K562 (cell line): ENCODE results near the gene BRME1. TPM values are rescaled to one million over a fixed set of nuclear protein-coding genes. Genes with fewer than 3 reads are reported as not detected.
A peak's percentile ranks its signal among the peaks of the same experiment; 100 is the strongest.

ENCODE experiments used
- ATAC-seq: fragments of 200-7000 bp; cut with Tn5 transposase; 3 replicates; pipeline ENCODE4 v1.9.1; 2020; ENCODE audit warnings: moderate library complexity
- BruUV-seq: library from RNA; stranded (reverse); fragments of 400-500 nt; replicated peaks from 2 replicates; lab custom pipeline; 2021; lab: Mats Ljungman, UMichigan
- CTCF ChIA-PET: fragments of 300-600 bp; formaldehyde crosslinking; extraction: SDS; loops from one replicate; lab custom pipeline; 2021; ENCODE audit warnings: low intra/inter-chr PET ratio; lab: Yijun Ruan, JAX
- POLR2A ChIA-PET: fragments of 300-600, 350-650 bp; sonication (Branson Sonifier 250); formaldehyde crosslinking; extraction: SDS; loops from one replicate; lab custom pipeline; 2021; ENCODE audit warnings: antibody characterized with exemption, inconsistent platforms; lab: Yijun Ruan, JAX
- DNase-seq, 4 experiments: peaks; one replicate each; pipeline versions ENCODE4 v3.0.0 to v3.0.0-alpha.2; 2011 to 2018; ENCODE audit warnings: low spot score in 3 of 4, mixed read lengths in 3 of 4; ENCODE audit errors: extremely low read depth in 1 of 4
- FAIRE-seq: peaks from 2 replicates; lab custom pipeline; 2011; peaks lifted over from hg19 to GRCh38; lab: Jason Lieb, UNC
- H2AFZ ChIP-seq: 2 replicates; pipeline ENCODE4 v1.6.0; 2011; ENCODE audit warnings: low read depth, low read length, control low read depth, inconsistent platforms
- H3K27ac ChIP-seq: fragments of 200-600 bp; 3 replicates; pipeline ENCODE4 v1.8.0; 2011; ENCODE audit warnings: low read depth, mild to moderate bottlenecking, control low read depth, inconsistent platforms, low read length, moderate library complexity, mixed read lengths; ENCODE audit errors: extremely low read depth
- H3K27me3 ChIP-seq, 2 experiments: fragments of 300-600 bp in 1 of 2; 2 replicates in 1 of 2; 3 replicates in 1 of 2; pipeline versions ENCODE4 v1.6.0 to v1.8.0; 2011; ENCODE audit warnings: inconsistent platforms in 2 of 2, low read length in 2 of 2, mild to moderate bottlenecking in 1 of 2, mixed read lengths in 1 of 2, moderate library complexity in 1 of 2; ENCODE audit not compliant: control insufficient read depth in 2 of 2, insufficient read depth in 2 of 2
- H3K36me3 ChIP-seq: fragments of 300-600 bp; 3 replicates; pipeline ENCODE4 v1.8.0; 2011; ENCODE audit warnings: mild to moderate bottlenecking, low read length, inconsistent platforms; ENCODE audit not compliant: control insufficient read depth, insufficient read depth
- H3K4me1 ChIP-seq, 2 experiments: fragments of 200-600 bp in 1 of 2; replicated peaks in 1 of 2; 2 replicates in 1 of 2; 3 replicates in 1 of 2; pipeline versions ENCODE4 v1.5.1 to v1.8.0; 2011; ENCODE audit warnings: inconsistent platforms in 2 of 2, low read length in 2 of 2, mild to moderate bottlenecking in 1 of 2, mixed read lengths in 1 of 2, moderate library complexity in 1 of 2; ENCODE audit not compliant: control insufficient read depth in 2 of 2, insufficient read depth in 2 of 2
- H3K4me2 ChIP-seq: 2 replicates; pipeline ENCODE4 v1.6.1; 2011; ENCODE audit warnings: low read length, control low read depth, inconsistent platforms, mixed read lengths; ENCODE audit not compliant: insufficient read depth
- H3K4me3 ChIP-seq: fragments of 200-600 bp; sonication (generic), shearing (Covaris generic); 2 replicates; pipeline ENCODE4 v1.5.1; 2016; ENCODE audit warnings: control low read depth, inconsistent platforms
- H3K79me2 ChIP-seq: fragments of 200-600 bp; 3 replicates; pipeline ENCODE4 v1.8.0; 2011; ENCODE audit warnings: low read length, inconsistent platforms; ENCODE audit not compliant: control insufficient read depth, insufficient read depth
- H3K9ac ChIP-seq, 2 experiments: 2 replicates each; pipeline versions ENCODE4 v1.6.0 to v1.6.1; 2011; ENCODE audit warnings: low read depth in 2 of 2, low read length in 2 of 2, control low read depth in 1 of 2, inconsistent platforms in 1 of 2, mild to moderate bottlenecking in 1 of 2, mixed read lengths in 1 of 2; ENCODE audit not compliant: insufficient read depth in 1 of 2
- H3K9me1 ChIP-seq: one replicate; pipeline ENCODE4 v1.6.0; 2011; ENCODE audit warnings: inconsistent platforms, mild to moderate bottlenecking, low read length, moderate library complexity; ENCODE audit not compliant: control insufficient read depth, insufficient read depth
- H3K9me3 ChIP-seq: replicated peaks from 2 replicates; pipeline ENCODE4 v1.5.1; 2011; ENCODE audit warnings: low read depth, low read length, inconsistent platforms; ENCODE audit not compliant: control insufficient read depth, insufficient read depth
- H4K20me1 ChIP-seq: replicated peaks from 2 replicates; pipeline ENCODE4 v1.6.1; 2011; ENCODE audit warnings: low read length, inconsistent platforms, mixed read lengths; ENCODE audit not compliant: control insufficient read depth, insufficient read depth
- CBX3 ChIP-seq, 2 experiments: IDR thresholded peaks; 1 replicate in 1 of 2; 2 replicates in 1 of 2; pipeline ENCODE4 v1.6.1; 2012; ENCODE audit warnings: inconsistent platforms in 2 of 2, low read length in 2 of 2, borderline replicate concordance in 1 of 2, control low read depth in 1 of 2
- FOS ChIP-seq: IDR thresholded peaks from 3 replicates; pipeline ENCODE4 v1.6.1; 2011; ENCODE audit not compliant: insufficient read length; ENCODE audit errors: extremely low read depth
- NFYB ChIP-seq: IDR thresholded peaks from 2 replicates; pipeline ENCODE4 v1.6.1; 2011; ENCODE audit warnings: mild to moderate bottlenecking, moderate library complexity; ENCODE audit not compliant: insufficient read length; ENCODE audit errors: extremely low read depth
- ZNF316 ChIP-seq: fragments of 450-650 bp; IDR thresholded peaks from 2 replicates; pipeline ENCODE4 v1.6.1; 2016
- WGBS: fragments of 100-300 bp; shearing (Covaris generic); methylation state at CpG from one replicate; pipeline ENCODE4 v1.1.6; 2016; ENCODE audit warnings: low coverage, mixed read lengths; ENCODE audit not compliant: insufficient coverage; ENCODE audit errors: missing lambda C conversion rate; 5-methylcytosine and 5-hydroxymethylcytosine counted together
- in situ Hi-C: fragments of 300-500 bp; cut with MboI; formaldehyde crosslinking; loops from 4 replicates; pipeline ENCODE4 v1.15.0; 2018; ENCODE audit warnings: inconsistent platforms, mixed read lengths
- intact Hi-C: fragments of 100-400 bp; cut with micrococcal nuclease; formaldehyde crosslinking; loops from 2 replicates; pipeline ENCODE4 v1.14.2; 2022
- polyA plus RNA-seq, 8 experiments: library from polyadenylated mRNA; depleted of rRNA in 4 of 8; stranded (reverse) in 5 of 8; unstranded in 3 of 8; fragments of >200 nt; fragmentation: Nextera tagmentation in 2 of 8; fragmentation: Illumina TruSeq in 1 of 8; extraction: Ambion mirVana in 2 of 8; extraction: Trizol in 1 of 8; gene quantifications; 2 replicates each; pipeline versions ENCODE4 v1.2.1 to v1.2.3, GENCODE V29; 2011 to 2014; ENCODE audit warnings: inconsistent platforms in 1 of 8, missing spikeins in 1 of 8
- total RNA-seq, 7 experiments: library from RNA; depleted of rRNA in 6 of 7; stranded (reverse); fragments of >200 nt in 6 of 7; fragmentation: Illumina TruSeq in 2 of 7; extraction: Trizol in 2 of 7; gene quantifications; 2 replicates each; pipeline versions ENCODE4 v1.2.1 to v1.2.3, GENCODE V29; 2011 to 2021; ENCODE audit warnings: low replicate concordance in 1 of 7
- TF ChIP-seq, protein P1 (sequence below): sonication (generic); formaldehyde crosslinking; IDR thresholded peaks from 2 replicates; pipeline ENCODE4 v1.5.0; 2020; ENCODE audit warnings: missing genetic modification reagents
- TF ChIP-seq, protein P2 (sequence below): fragments of 250-450 bp; sonication (Bioruptor Pico); IDR thresholded peaks from 2 replicates; pipeline ENCODE4 v1.8.0; 2022; ENCODE audit warnings: moderate library complexity, mild to moderate bottlenecking, inconsistent platforms
- TF ChIP-seq, protein P3 (sequence below), 2 experiments: fragments of 450-650 bp; formaldehyde crosslinking in 1 of 2; IDR thresholded peaks; 2 replicates each; pipeline versions ENCODE4 v1.4.0 to v1.6.1; 2014 to 2020; ENCODE audit warnings: mild to moderate bottlenecking in 2 of 2, borderline replicate concordance in 1 of 2, low read depth in 1 of 2

Gene BRME1
- total and polyA plus RNA-seq, 9 of the 15 experiments (the other 6 are each of a cell fraction or from before 2014, with no cell fraction given) = 0.75 to 6.1 (median 3.6) TPM

GRCh38 chr19:13942023-13942684 lies 36.2 kb upstream of the BRME1 start:
- H3K27ac ChIP-seq = no peak overlapping the region
- H4K20me1 ChIP-seq = 0 out of 2 replicates have a peak, but pooled peaks cover 4% of the 10 kb centered on the region
- H3K4me2 ChIP-seq = no peak overlapping the region
- no peaks in the 10 kb centered on the region for H3K36me3 ChIP-seq
- H3K9ac ChIP-seq = no peak overlapping the region
- ATAC-seq (peak; percentile 85), FAIRE-seq (peak; percentile 81), DNase-seq (peak; percentile 39 to 76 (median 61))
- H3K27me3 ChIP-seq = peaks cover 0 to 3% of the 10 kb centered on the region in 2 experiments; a peak in 1 of 5 replicates
- intact Hi-C loops = no loop called here
- no peak overlapping the region for H3K4me3 ChIP-seq
- in situ Hi-C loops = no loop called here
- peaks cover 7% of the 10 kb centered on the region; the same call in 1 of the 2 replicates for H3K9me3 ChIP-seq
- H3K4me1 ChIP-seq = peaks cover 0 to 16% of the 10 kb centered on the region in 2 experiments; a peak in 3 of 5 replicates
- 30% methylated on average over 1 of the region's 1 CpG for WGBS
- H3K9me1 ChIP-seq = no peaks in the 10 kb centered on the region
- H3K79me2 ChIP-seq = no peaks in the 10 kb centered on the region
- ChIA-PET CTCF (no interaction called here), POLR2A (interaction anchor here (0.6 to 2.5 kb wide), 2 partner anchors 12 to 18 kb away, joined by 3 to 9 read pairs; no protein-coding TSS in a partner anchor)
- H2AFZ ChIP-seq = peak overlapping the region; percentile 58; the same call in 1 of the 2 replicates
- BruUV-seq = no TSS peak
- TF ChIP-seq ZNF316 = peak; percentile 2; the same call in 1 of the 2 replicates
- TF ChIP-seq, protein P1, sequence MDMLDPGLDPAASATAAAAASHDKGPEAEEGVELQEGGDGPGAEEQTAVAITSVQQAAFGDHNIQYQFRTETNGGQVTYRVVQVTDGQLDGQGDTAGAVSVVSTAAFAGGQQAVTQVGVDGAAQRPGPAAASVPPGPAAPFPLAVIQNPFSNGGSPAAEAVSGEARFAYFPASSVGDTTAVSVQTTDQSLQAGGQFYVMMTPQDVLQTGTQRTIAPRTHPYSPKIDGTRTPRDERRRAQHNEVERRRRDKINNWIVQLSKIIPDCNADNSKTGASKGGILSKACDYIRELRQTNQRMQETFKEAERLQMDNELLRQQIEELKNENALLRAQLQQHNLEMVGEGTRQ = peak; percentile 86
- peak; percentile 43 for TF ChIP-seq NFYB
- TF ChIP-seq, protein P2, sequence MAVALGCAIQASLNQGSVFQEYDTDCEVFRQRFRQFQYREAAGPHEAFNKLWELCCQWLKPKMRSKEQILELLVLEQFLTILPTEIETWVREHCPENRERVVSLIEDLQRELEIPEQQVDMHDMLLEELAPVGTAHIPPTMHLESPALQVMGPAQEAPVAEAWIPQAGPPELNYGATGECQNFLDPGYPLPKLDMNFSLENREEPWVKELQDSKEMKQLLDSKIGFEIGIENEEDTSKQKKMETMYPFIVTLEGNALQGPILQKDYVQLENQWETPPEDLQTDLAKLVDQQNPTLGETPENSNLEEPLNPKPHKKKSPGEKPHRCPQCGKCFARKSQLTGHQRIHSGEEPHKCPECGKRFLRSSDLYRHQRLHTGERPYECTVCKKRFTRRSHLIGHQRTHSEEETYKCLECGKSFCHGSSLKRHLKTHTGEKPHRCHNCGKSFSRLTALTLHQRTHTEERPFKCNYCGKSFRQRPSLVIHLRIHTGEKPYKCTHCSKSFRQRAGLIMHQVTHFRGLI (CRISPR knock-in tag) = no peak
- TF ChIP-seq CBX3 (IDR thresholded peaks at IDR 0.05; ENCODE audit: borderline replicate concordance in 1 of 2, low read length in 2 of 2) = 0 out of 3 replicates have a peak, but pooled peaks of 1 of the 2 experiments have one; percentile 48
- peak; percentile 18 for TF ChIP-seq FOS
- TF ChIP-seq, protein P3, sequence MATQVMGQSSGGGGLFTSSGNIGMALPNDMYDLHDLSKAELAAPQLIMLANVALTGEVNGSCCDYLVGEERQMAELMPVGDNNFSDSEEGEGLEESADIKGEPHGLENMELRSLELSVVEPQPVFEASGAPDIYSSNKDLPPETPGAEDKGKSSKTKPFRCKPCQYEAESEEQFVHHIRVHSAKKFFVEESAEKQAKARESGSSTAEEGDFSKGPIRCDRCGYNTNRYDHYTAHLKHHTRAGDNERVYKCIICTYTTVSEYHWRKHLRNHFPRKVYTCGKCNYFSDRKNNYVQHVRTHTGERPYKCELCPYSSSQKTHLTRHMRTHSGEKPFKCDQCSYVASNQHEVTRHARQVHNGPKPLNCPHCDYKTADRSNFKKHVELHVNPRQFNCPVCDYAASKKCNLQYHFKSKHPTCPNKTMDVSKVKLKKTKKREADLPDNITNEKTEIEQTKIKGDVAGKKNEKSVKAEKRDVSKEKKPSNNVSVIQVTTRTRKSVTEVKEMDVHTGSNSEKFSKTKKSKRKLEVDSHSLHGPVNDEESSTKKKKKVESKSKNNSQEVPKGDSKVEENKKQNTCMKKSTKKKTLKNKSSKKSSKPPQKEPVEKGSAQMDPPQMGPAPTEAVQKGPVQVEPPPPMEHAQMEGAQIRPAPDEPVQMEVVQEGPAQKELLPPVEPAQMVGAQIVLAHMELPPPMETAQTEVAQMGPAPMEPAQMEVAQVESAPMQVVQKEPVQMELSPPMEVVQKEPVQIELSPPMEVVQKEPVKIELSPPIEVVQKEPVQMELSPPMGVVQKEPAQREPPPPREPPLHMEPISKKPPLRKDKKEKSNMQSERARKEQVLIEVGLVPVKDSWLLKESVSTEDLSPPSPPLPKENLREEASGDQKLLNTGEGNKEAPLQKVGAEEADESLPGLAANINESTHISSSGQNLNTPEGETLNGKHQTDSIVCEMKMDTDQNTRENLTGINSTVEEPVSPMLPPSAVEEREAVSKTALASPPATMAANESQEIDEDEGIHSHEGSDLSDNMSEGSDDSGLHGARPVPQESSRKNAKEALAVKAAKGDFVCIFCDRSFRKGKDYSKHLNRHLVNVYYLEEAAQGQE (IDR thresholded peaks at IDR 0.05; ENCODE audit: borderline replicate concordance) = peak; percentile 59
- TF ChIP-seq, protein P3 (CRISPR knock-in tag; IDR thresholded peaks at IDR 0.05; ENCODE audit: low read depth) = no peak
